Activated naive CD8-positive, alpha-beta T cell treated with anti-CD3 and anti-CD28 coated beads, Interleukin-2, amount 10 ng/mL, durations not matched to agents 7 days and 5 days (primary cell): ENCODE results near the gene PPP1R9A. TPM values are rescaled to one million over a fixed set of nuclear protein-coding genes. Genes with fewer than 3 reads are reported as not detected.

Experiments
- ATAC-seq: fragments of 150-1000 bp; cut with Tn5 transposase; one replicate; pipeline ENCODE4 v1.10.0; 2021; ENCODE audit warnings: low read depth, moderate library complexity
- POLR2A ChIA-PET: fragments of 350-600 bp; sonication (Branson Sonifier 250); formaldehyde crosslinking; loops from one replicate; lab custom pipeline; 2021; ENCODE audit warnings: antibody characterized with exemption; lab: Charles Lee
- DNase-seq: peaks from one replicate; pipeline ENCODE4 v3.0.0; 2021
- H3K27ac Mint-ChIP-seq: one replicate; pipeline ENCODE4 v1.8.0; 2022; ENCODE audit warnings: mild to moderate bottlenecking, mixed read lengths
- H3K27me3 Mint-ChIP-seq: one replicate; pipeline ENCODE4 v1.8.0; 2022; ENCODE audit warnings: mild to moderate bottlenecking, moderate library complexity, mixed read lengths
- H3K36me3 Mint-ChIP-seq: one replicate; pipeline ENCODE4 v1.8.0; 2021; ENCODE audit warnings: mild to moderate bottlenecking, mixed read lengths
- H3K4me1 Mint-ChIP-seq: one replicate; pipeline ENCODE4 v1.8.0; 2021; ENCODE audit warnings: mixed read lengths
- H3K4me3 Mint-ChIP-seq: one replicate; pipeline ENCODE4 v1.8.0; 2022; ENCODE audit warnings: mild to moderate bottlenecking, moderate library complexity, mixed read lengths
- H3K9me3 Mint-ChIP-seq: one replicate; pipeline ENCODE4 v1.8.0; 2021; ENCODE audit warnings: mixed read lengths
- total RNA-seq, 2 experiments: library from RNA; stranded (reverse); gene quantifications; one replicate each; pipeline ENCODE4 v1.2.3, GENCODE V29; 2021

Gene PPP1R9A
- total RNA-seq, 2 experiments from 2014 or later = 0.06 to 0.42 TPM

- Mint-ChIP-seq H3K27ac (no peak overlapping the region), H3K36me3 (no peaks in the 10 kb centered on the region), H3K27me3 (no peaks in the 10 kb centered on the region), H3K4me3 (no peak overlapping the region), H3K4me1 (no peaks in the 10 kb centered on the region), H3K9me3 (no peaks in the 10 kb centered on the region)
- ATAC-seq = no peak
- no peak for DNase-seq
- POLR2A ChIA-PET = no interaction called here
These were observed 184.9 kb downstream of the PPP1R9A start for GRCh38 chr7:95092324-95092723.

GRCh38 chr7:95095259-95095965 lies 188.0 kb downstream of the PPP1R9A start:
- Mint-ChIP-seq H3K36me3 (no peaks in the 10 kb centered on the region), H3K27ac (no peak overlapping the region), H3K27me3 (no peaks in the 10 kb centered on the region), H3K4me1 (no peaks in the 10 kb centered on the region), H3K9me3 (no peaks in the 10 kb centered on the region), H3K4me3 (no peak overlapping the region)
- DNase-seq = no peak
- no peak for ATAC-seq
- POLR2A ChIA-PET = no interaction called here

DNA sequence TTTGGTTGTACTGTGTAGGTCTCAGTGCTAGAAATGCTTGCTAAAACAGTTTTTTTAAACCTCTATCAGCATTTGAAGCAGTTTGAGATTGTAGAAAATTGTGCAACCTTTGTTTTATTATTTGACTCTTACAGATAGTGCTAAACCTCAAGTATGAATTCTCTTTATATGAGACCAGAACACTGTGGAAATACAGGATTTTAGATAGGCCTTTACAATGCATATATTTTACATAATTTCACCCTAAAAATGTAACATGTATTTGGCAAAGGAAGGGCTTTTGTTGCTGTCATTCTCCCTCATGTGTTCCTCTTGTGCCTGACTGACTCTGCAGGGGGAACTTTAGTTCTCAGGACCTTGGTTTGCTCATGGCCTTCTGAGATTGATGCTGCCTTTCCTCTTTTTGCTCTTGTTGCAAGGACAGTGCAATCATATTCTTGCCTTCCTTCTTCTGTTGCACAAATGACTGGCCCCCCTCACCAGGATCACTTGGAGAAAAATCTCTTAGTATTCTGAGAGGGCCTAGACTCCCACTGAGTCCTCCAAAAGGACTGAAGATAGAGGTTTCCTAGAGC lies 188.7 kb downstream of the PPP1R9A start:
- H3K27ac Mint-ChIP-seq = no peak overlapping the region
- DNase-seq (no peak), ATAC-seq (no peak)
- H3K27me3 Mint-ChIP-seq = no peaks in the 10 kb centered on the region
- no peaks in the 10 kb centered on the region for H3K9me3 Mint-ChIP-seq
- no peak overlapping the region for H3K4me3 Mint-ChIP-seq
- no peaks in the 10 kb centered on the region for H3K36me3 Mint-ChIP-seq
- H3K4me1 Mint-ChIP-seq = no peaks in the 10 kb centered on the region
- POLR2A ChIA-PET = no interaction called here

- Mint-ChIP-seq H3K9me3 (no peaks in the 10 kb centered on the region), H3K36me3 (no peaks in the 10 kb centered on the region), H3K4me3 (no peak overlapping the region), H3K27ac (no peak overlapping the region), H3K27me3 (no peaks in the 10 kb centered on the region), H3K4me1 (no peaks in the 10 kb centered on the region)
- ATAC-seq = no peak
- DNase-seq = no peak
- POLR2A ChIA-PET = no interaction called here
These were observed 189.9 kb downstream of the PPP1R9A start for GRCh38 chr7:95097291-95097690.

GRCh38 chr7:95097851-95098250 lies 190.5 kb downstream of the PPP1R9A start:
- no peak overlapping the region for H3K27ac Mint-ChIP-seq
- ATAC-seq (no peak), DNase-seq (no peak)
- no peaks in the 10 kb centered on the region for H3K4me1 Mint-ChIP-seq
- H3K27me3 Mint-ChIP-seq = no peaks in the 10 kb centered on the region
- H3K4me3 Mint-ChIP-seq = no peak overlapping the region
- no peaks in the 10 kb centered on the region for H3K36me3 Mint-ChIP-seq
- H3K9me3 Mint-ChIP-seq = no peaks in the 10 kb centered on the region
- POLR2A ChIA-PET = no interaction called here

DNA sequence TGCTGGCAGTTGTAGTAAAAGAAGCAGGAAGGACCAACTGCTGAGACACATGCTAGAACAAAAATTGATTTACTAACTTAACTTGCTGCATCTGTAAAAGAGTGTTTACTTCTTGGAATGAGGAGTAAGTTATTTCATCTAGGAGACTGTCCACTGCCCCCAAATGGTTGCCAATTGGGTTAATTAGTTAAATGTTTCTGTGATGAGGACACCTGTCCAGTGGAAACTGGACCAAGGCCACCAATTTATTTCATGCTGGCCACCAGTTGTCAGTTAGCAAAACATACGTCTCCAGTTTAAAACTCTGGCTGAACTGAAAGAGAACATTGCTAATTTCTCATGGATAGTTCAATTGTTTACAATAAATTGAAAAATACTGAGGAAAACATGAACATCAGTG lies 191.7 kb downstream of the PPP1R9A start:
- Mint-ChIP-seq H3K4me3 (no peak overlapping the region), H3K27me3 (no peaks in the 10 kb centered on the region), H3K27ac (no peak overlapping the region), H3K9me3 (no peaks in the 10 kb centered on the region), H3K36me3 (no peaks in the 10 kb centered on the region), H3K4me1 (no peaks in the 10 kb centered on the region)
- no peak for DNase-seq
- no peak for ATAC-seq
- POLR2A ChIA-PET = no interaction called here

DNA sequence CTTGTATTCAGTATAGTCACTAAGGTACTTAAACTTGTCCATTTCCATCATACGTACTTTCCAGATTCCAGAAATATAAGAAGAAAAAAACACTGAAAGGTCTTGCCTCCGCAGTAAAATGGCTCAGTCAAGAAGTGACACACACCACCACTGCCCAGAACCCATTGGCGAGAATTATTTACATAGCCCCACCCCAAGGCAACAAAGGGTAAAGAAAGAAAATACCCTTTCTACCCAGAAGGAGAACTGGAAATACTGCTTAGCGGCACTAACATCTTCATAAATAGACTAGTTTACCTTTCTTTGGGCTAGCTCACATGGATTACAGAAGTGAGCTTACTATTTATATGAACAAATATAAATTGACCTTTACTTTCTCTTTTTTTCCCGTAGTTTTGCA lies 194.0 kb downstream of the PPP1R9A start:
- no peak overlapping the region for H3K4me3 Mint-ChIP-seq
- POLR2A ChIA-PET = no interaction called here
- H3K9me3 Mint-ChIP-seq = no peaks in the 10 kb centered on the region
- H3K4me1 Mint-ChIP-seq = no peaks in the 10 kb centered on the region
- no peaks in the 10 kb centered on the region for H3K36me3 Mint-ChIP-seq
- H3K27ac Mint-ChIP-seq = no peak overlapping the region
- DNase-seq (no peak), ATAC-seq (no peak)
- no peaks in the 10 kb centered on the region for H3K27me3 Mint-ChIP-seq

GRCh38 chr7:95102662-95103061 lies 195.3 kb downstream of the PPP1R9A start:
- POLR2A ChIA-PET = no interaction called here
- H3K4me3 Mint-ChIP-seq = no peak overlapping the region
- ATAC-seq = no peak
- H3K9me3 Mint-ChIP-seq = no peaks in the 10 kb centered on the region
- no peaks in the 10 kb centered on the region for H3K4me1 Mint-ChIP-seq
- no peak for DNase-seq
- no peak overlapping the region for H3K27ac Mint-ChIP-seq
- no peaks in the 10 kb centered on the region for H3K27me3 Mint-ChIP-seq
- no peaks in the 10 kb centered on the region for H3K36me3 Mint-ChIP-seq

- Mint-ChIP-seq H3K4me3 (no peak overlapping the region), H3K27me3 (no peaks in the 10 kb centered on the region), H3K36me3 (no peaks in the 10 kb centered on the region), H3K27ac (no peak overlapping the region), H3K4me1 (no peaks in the 10 kb centered on the region), H3K9me3 (no peaks in the 10 kb centered on the region)
- POLR2A ChIA-PET = no interaction called here
- no peak for ATAC-seq
- DNase-seq = no peak
These were observed 197.3 kb downstream of the PPP1R9A start for GRCh38 chr7:95104739-95105138.

- H3K4me1 Mint-ChIP-seq = no peaks in the 10 kb centered on the region
- no peak overlapping the region for H3K27ac Mint-ChIP-seq
- POLR2A ChIA-PET = no interaction called here
- ATAC-seq = no peak
- no peaks in the 10 kb centered on the region for H3K27me3 Mint-ChIP-seq
- no peak for DNase-seq
- no peaks in the 10 kb centered on the region for H3K36me3 Mint-ChIP-seq
- no peak overlapping the region for H3K4me3 Mint-ChIP-seq
- no peaks in the 10 kb centered on the region for H3K9me3 Mint-ChIP-seq
These were observed 198.2 kb downstream of the PPP1R9A start for GRCh38 chr7:95105627-95106026.

DNA sequence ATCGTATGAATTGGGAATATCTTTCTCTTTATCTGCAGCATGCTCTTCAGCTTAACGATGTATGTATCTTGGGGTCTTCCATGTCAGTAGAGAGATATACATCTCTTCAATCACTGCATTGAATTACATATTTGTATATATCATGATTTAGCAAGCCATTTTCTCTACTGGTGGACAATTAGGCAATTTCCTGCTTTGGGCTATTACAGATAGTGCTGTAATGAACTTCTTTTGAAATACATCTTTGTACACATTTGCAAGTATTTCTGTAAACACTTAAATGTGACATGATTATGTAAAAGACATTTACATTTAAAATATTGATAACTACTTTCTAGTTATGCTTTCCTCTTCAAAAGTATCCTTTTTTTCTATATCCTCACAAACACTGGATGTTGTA lies 199.0 kb downstream of the PPP1R9A start:
- Mint-ChIP-seq H3K4me1 (no peaks in the 10 kb centered on the region), H3K9me3 (no peaks in the 10 kb centered on the region), H3K27me3 (no peaks in the 10 kb centered on the region), H3K4me3 (no peak overlapping the region), H3K36me3 (no peaks in the 10 kb centered on the region), H3K27ac (no peak overlapping the region)
- POLR2A ChIA-PET = no interaction called here
- DNase-seq (no peak), ATAC-seq (no peak)

DNA sequence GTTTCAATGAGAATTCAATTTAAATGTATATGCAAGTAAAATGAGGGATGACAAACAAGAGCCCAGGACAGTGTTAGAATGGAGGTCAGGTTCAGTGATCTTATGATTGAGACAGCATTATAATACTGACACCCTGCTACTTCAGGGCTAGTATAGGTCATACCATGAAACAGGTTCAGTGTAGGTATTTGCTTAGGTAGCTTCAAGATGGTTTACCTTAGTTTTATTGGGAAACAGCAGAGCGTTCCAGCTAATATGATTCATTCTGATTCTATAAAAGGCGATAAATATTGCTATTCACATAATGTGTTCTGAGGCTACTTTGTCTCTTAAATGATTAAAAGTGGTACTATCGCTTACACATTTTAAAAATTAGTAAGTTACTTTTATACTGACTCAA lies 203.3 kb downstream of the PPP1R9A start:
- POLR2A ChIA-PET = no interaction called here
- Mint-ChIP-seq H3K36me3 (no peaks in the 10 kb centered on the region), H3K4me1 (no peaks in the 10 kb centered on the region)

GRCh38 chr7:95113590-95113989 lies 206.2 kb downstream of the PPP1R9A start:
- H3K36me3 Mint-ChIP-seq = no peaks in the 10 kb centered on the region
- no peak for ATAC-seq
- H3K4me1 Mint-ChIP-seq = no peaks in the 10 kb centered on the region
- H3K27ac Mint-ChIP-seq = no peak overlapping the region
- no peaks in the 10 kb centered on the region for H3K27me3 Mint-ChIP-seq
- POLR2A ChIA-PET = no interaction called here
- H3K4me3 Mint-ChIP-seq = no peak overlapping the region
- no peak for DNase-seq
- H3K9me3 Mint-ChIP-seq = no peaks in the 10 kb centered on the region

More for the DNA sequence above, 203.3 kb downstream of the PPP1R9A start:
- Mint-ChIP-seq H3K27ac (no peak overlapping the region), H3K27me3 (no peaks in the 10 kb centered on the region), H3K9me3 (no peaks in the 10 kb centered on the region), H3K4me3 (no peak overlapping the region)
- no peak for ATAC-seq
- no peak for DNase-seq

DNA sequence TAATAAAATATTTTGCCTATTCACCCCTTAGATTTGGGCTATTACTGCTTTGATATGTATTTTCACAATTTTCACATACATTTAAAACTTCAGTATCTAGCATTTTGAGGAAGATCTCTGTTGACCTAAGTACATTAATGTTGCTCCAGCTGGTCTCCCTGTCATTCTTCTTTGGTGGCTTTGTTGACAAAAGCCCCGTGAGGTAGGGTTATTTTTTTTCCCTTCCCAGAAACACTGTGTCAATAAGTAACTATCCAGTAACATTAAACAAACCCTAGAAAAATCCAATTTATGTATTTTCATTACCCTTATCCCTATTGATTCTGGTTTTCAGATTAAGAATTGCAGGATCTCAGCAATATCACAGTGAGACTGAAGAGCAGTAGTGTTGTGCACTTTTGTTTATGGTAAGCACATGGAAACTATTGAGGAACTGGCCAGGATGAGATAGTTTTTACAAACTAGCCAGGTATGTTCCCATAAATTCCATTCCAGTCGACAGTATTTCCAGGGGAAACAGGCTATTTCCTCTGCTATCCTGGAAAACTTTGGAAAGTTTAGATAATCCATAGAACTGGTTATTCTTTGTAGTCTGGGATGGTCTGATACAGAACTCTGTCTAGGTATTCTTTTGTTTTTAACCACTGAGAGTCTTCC lies 218.8 kb downstream of the PPP1R9A start:
- Mint-ChIP-seq H3K4me3 (no peak overlapping the region), H3K9me3 (peaks cover 2% of the 10 kb centered on the region), H3K27ac (no peak overlapping the region), H3K27me3 (peaks cover 2% of the 10 kb centered on the region), H3K36me3 (no peaks in the 10 kb centered on the region), H3K4me1 (no peaks in the 10 kb centered on the region)
- POLR2A ChIA-PET = no interaction called here
- ATAC-seq (no peak), DNase-seq (no peak)
